Myocyte (in vitro differentiated cells): ENCODE results near the gene CIITA. TPM values are rescaled to one million over a fixed set of nuclear protein-coding genes. Genes with fewer than 3 reads are reported as not detected.

Source experiments
- DNase-seq: peaks from one replicate; pipeline ENCODE4 v3.0.0-alpha.2; 2012; ENCODE audit warnings: low read depth
- total RNA-seq: library from RNA; depleted of rRNA; stranded (reverse); fragments of >200 nt; gene quantifications from 2 replicates; pipeline ENCODE4 v1.2.3, GENCODE V29; 2014

Gene CIITA
- total RNA-seq, 1 donor from 2014 or later = 0.03 TPM

DNA sequence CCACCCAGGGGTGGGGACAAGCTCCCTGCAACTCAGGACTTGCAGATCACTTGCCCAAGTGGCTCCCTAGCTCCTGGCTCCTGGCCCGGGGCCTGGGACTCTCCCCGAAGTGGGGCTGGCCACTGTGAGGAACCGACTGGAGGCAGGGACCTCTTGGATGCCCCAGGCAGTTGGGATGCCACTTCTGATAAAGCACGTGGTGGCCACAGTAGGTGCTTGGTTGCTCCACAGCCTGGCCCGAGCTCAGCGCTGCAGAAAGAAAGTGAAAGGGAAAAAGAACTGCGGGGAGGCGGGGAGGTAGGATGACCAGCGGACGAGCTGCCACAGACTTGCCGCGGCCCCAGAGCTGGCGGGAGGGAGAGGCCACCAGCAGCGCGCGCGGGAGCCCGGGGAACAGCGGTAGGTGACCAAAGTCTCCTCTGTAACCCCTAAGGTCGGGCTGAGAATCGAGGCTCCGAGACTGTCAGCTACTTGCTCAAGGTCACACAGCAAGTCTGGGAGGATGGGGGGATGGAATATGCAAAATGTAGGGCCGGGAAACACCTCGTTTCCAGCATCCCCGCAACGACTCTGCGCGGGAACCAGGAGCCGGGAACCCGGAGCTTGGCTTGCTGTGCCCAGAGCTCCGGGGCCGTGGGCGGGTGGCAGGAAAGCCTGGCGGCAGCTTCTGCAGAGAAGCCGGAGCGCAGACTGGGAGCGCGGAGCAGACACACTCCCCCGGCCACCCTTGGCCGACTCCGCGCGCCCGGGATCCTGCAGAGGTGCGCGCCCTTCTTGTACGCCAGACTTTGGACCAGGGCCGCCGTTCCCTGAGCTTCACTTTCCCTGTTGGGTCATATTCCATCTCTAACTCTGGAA is 1.9 kb downstream of the CIITA start:
- no peak for DNase-seq

DNA sequence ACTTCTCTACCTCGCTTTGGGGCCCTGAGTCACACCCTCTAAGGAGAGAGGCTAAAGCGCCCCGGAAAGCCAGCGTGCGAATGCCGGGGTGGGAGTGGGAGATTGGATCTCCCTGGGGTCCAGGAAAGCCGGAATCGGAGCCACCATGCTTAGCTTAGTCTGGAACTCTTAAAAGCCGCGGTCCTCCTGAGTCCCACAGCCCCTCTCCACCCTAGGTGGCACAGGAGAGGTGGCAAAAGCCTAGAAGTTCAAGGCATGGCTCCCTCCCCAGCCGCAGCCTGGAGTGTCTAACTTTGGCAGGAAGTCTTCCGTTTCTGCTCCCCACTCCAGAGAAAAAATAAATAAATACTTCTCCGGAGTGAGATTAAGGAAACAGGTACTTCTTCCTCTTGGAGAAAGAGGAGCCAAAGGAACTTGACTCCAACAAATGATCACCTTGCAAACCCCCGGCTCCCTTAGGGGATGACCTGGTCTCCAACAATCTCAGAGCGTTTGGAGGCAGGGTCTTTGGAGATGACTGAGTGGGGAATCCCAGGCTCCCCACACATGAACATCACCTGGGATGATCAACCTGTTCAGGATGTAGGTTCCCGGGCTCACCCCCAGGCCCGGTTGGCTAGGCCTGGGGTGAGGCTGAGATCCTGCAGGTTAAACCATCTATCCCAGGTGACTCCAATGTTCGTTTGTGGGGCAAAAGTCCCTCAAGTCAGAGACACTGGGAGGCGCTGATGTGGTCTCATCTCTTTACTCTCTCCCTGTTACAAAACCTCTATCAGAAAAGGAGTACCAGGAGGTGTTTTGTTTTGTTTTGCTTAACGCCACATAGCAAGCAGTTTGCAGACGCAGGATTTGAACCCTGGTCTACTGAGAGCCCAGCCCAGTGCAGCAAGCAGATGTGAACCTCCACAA is 2.9 kb downstream of the CIITA start:
- DNase-seq = no peak

DNA sequence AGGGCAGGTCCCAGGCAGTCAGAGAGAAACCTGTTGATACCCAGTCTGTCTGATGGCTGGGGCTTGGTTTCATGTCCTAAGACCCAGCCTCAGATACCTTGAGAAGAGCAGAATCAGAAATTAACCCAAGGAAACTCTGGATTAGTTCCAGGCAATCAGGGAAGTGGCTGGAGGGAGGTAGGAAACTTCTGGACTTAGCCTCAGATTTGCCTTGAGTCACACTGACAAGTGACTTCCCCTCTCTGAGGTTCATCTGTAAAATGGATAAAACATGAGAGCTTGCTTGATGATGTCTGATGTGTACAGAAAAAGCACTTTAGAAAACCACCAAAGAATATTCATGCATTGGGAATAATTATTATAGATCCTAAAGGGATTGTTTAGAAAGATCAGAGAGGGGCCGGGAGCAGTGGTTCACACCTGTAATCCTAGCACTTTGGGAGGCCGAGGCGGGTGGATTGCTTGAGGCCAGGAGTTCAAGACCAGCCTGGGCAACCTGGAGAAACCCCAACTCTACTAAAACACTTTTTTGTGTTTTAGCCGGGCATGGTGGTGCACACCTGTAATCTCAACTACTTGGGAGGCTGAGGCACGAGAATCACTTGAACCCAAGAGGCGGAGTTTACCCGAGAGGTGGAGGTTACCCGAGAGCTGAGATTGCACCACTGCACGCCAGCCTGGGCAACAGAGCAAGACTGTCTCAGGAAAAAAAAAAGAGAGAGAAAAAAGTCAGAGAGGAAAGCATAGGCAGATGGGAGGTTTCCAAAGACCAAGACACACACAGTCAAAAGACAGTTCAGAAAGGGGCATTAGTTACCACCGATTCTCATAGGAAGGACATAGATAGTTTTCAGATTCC is 3.8 kb downstream of the CIITA start:
- no peak for DNase-seq

DNA sequence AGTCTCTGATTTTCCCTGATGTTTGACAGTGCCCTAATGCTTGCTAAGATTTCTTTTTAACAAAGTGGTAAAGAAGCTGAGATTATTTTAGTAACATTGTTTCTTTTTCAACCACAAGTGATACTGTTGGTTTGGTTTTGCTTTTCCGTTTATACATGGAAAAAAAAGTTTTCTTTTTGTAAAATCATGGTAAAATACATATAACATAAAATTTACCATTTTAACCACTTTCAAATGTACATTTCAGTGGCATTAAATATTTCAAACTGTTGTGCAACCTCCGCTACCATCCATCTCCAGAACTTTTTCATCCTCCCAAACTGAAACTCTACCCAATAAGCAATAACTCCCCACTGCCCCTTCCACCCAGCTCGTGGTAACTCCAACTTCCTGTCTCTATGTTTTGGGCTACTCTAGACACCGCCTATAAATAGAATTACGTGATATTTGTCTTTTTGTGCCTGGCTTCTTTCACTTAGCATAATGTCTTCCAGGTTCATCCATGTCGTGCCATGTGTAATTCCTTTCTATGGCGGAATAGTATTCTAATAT is 4.6 kb downstream of the CIITA start:
- no peak for DNase-seq

DNA sequence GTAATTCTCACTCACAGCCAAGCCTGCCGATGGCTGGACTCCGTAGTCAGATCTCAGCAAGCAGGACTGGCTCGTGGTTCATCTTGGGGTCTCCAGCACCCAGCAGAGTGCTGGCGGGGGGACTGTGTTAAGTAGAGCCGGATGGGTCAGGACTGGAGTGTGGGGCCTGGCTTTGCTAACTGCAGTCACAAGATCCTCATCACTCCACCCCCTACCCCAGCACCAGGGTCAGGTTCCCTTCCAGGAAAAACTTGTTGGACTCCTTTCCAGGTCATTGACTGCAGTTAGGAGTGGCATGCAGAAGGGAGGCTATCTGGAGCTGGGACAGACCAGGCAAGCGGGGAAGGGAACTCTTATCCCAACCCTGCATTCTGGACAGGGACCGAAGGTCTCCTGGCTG is 6.0 kb downstream of the CIITA start:
- DNase-seq = no peak

DNA sequence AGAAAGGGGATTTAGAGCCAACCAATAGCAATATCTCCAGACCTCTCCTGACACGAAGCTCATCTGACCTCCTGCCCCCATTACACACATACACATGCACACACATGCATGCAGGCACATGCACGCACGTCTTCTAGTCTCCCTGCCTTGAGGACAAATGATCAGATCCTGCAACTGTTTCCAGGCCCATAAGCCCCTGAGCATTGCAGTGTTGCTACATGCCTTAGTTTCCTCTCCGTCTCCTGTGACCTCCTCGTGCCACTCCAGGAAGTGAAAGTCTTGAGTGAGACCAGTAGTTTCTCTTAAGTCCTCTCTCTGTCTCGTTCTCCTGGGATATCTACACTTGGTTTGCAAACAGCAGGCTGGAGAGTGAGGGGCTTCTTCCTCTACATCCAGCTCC is 8.2 kb downstream of the CIITA start:
- no peak for DNase-seq

DNA sequence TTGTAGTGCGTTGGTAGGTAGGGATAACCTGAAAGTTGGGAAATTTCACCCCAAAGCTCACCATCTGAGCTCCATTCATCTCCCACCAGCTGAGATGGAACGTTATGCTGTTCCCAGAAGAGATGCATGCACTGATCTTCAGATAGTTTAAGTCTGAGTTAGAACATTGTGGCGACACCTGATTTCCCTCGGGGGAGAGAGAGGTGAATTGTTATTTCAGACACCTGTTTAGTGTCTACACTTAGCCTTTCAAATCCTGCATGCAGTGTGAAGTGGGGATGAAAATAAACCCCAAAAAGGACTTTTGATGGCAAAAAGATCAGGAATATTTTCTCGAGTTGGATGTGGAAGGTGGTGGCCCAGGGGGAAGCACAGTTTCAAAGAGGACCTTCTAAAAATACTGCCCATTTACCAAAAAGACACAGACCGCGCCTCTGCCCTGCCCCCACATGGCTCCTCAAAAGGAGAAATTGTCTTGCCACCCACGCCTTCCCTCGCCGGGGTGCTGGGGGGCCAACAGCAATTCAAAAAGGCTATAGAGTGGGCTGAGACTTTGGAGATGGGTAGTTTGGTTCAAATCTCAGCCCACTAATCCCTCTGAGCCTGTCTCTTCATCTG is 11.4 kb downstream of the CIITA start:
- no peak for DNase-seq

DNA sequence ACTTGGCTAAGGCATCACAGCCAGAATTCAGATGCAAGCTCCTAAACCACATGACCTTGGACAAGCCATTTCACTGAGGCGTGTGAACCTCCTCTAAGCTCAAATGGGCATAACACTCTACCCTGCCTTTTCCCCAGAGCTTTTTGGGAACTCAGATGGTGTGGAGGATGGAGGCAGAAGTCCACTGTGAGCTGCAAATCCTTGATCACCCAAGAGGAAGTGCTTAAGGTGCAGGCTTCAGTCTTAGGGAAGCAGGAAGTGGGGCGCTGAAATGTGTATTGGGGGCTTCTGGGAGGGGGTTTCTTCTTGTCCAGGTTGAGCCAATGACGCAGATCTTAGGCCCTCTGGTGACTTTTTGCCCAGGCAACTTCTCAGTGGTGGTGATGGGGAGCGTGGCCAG is 12.9 kb downstream of the CIITA start:
- no peak for DNase-seq

DNA sequence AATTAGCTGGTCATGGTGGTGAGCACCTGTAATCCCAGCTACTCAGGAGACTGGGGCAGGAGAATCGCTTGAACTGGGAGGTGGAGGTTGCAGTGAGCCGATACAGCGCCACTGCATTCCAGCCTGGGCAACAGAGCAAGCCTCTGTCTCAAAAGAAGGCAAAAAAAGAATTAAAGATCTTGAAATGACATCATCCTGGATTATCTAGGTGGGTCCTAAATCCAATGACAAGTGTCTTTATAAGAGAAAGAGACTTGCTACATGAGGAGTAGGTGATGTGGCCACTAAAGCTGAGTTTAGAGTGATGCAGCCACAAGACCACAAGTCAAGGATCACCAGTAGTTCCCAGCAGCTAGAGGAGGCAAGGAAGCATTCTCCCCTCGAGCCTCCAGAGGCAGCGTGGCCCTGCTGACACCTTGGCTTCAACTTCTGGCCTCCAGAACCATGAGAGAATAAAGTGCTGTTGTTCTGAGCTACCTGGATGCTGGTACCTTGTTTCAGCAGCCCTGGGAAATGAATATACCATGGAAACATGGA is 15.8 kb downstream of the CIITA start:
- DNase-seq = no peak

DNA sequence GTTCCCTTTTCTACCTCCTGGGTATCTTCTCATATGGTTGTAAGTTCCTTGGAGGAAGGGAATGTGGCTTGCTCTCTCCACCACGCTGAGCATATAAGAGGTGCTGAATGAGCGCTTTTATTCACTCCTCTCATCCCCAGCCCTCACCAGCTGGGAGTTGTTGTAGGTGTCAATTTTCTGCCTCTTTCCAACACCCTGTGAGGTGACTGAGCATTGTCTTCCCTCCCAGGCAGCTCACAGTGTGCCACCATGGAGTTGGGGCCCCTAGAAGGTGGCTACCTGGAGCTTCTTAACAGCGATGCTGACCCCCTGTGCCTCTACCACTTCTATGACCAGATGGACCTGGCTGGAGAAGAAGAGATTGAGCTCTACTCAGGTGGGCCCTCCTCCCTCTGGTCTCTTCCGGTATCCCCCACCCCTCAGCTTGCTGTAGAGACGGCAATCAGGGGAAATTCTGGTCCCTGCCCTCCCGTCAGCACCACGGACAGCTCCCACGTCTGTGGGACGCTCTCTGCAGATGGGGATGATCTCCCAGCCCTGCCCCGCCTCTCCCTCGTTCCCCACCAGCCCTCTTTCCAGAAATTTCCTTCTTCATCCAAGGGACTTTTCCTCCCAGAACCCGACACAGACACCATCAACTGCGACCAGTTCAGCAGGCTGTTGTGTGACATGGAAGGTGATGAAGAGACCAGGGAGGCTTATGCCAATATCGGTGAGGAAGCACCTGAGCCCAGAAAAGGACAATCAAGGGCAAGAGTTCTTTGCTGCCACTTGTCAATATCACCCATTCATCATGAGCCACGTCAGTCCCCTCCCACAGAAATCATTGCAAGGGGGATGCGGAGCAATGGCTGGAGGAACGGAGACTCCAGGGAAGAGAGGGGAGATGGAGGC is 18.3 kb downstream of the CIITA start:
- DNase-seq = peak; percentile 70

DNA sequence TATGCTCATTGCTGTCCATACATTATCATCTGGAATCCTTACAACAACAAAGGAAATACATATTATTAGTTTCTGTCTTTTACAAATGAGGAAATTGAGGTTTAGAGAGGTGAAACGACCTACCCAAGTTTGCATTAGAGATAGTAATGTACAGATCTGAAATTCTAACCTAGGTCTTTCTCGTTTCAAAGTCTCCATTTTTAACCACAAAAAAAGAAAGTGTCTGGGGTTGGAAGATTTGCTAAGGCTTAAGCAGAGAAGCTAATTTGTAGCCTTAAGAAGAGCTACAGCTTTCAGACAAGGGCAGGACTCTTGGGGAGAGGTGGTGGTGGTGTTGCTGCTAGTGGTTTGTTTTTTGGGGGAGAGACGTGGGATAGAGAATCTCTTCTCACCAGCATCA is 19.2 kb downstream of the CIITA start:
- no peak for DNase-seq

DNA sequence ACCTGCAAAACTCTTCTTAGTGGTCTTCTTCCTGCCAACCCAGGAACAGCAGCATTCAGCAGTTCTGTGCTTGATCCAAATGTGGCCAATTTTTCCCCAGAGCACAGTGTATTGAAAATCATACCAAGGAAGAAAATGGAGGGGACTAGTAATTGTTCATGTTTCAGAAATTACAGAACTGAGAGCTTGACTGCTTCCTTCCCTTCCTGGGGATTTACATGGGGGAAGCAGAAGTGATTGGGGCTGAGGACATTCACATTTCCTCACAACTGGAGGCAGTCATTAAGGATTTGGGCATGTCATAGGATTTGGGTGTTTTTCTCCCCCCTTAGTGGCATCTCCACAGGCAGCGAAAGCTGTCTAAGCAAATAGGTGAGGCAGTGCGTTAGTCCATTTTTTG is 19.7 kb downstream of the CIITA start:
- no peak for DNase-seq

DNA sequence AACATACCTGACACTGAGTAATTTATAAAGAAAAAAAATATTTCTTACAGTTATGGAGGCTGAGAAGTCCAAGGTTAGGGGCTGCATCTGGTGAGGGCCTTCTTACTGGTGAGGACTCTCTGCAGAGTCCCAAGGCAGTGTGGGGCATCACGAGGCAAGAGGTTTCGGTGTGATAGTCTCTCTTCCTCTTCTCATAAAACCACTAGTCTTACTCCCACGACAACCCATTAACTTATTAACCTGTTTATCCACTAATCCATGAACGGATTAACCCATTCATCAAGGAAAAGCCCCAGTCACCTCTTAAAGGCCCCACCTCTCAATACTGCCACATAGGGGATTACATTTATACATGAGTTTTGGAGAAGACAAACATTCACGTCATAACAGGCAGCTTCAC is 20.1 kb downstream of the CIITA start:
- DNase-seq = no peak

DNA sequence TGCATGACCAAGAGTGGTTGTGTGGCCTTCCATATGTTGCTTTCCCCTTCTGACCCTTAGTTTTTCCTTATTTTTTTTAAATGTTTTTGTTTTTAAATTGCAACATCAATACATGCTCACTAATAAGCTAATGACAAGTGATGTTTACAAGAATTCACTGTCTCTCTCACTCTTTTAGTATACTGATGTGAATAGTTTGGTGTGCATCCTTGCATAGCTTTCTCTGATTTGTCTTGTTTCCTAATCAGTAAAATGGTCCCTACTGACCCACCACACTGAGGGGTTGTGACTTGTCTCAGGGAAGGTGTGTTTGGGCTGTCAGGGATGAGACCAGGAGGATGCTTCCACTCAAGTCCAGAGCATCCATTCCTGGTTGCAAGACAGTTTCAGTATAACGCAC is 26.0 kb downstream of the CIITA start:
- DNase-seq = no peak

DNA sequence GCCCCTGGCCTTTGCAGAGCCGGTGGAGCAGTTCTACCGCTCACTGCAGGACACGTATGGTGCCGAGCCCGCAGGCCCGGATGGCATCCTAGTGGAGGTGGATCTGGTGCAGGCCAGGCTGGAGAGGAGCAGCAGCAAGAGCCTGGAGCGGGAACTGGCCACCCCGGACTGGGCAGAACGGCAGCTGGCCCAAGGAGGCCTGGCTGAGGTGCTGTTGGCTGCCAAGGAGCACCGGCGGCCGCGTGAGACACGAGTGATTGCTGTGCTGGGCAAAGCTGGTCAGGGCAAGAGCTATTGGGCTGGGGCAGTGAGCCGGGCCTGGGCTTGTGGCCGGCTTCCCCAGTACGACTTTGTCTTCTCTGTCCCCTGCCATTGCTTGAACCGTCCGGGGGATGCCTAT is 29.5 kb downstream of the CIITA start:
- no peak for DNase-seq

DNA sequence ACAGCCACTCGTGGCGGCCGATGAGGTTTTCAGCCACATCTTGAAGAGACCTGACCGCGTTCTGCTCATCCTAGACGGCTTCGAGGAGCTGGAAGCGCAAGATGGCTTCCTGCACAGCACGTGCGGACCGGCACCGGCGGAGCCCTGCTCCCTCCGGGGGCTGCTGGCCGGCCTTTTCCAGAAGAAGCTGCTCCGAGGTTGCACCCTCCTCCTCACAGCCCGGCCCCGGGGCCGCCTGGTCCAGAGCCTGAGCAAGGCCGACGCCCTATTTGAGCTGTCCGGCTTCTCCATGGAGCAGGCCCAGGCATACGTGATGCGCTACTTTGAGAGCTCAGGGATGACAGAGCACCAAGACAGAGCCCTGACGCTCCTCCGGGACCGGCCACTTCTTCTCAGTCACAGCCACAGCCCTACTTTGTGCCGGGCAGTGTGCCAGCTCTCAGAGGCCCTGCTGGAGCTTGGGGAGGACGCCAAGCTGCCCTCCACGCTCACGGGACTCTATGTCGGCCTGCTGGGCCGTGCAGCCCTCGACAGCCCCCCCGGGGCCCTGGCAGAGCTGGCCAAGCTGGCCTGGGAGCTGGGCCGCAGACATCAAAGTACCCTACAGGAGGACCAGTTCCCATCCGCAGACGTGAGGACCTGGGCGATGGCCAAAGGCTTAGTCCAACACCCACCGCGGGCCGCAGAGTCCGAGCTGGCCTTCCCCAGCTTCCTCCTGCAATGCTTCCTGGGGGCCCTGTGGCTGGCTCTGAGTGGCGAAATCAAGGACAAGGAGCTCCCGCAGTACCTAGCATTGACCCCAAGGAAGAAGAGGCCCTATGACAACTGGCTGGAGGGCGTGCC is 30.1 kb downstream of the CIITA start:
- DNase-seq = no peak

DNA sequence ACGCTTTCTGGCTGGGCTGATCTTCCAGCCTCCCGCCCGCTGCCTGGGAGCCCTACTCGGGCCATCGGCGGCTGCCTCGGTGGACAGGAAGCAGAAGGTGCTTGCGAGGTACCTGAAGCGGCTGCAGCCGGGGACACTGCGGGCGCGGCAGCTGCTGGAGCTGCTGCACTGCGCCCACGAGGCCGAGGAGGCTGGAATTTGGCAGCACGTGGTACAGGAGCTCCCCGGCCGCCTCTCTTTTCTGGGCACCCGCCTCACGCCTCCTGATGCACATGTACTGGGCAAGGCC is 30.7 kb downstream of the CIITA start:
- no peak for DNase-seq

DNA sequence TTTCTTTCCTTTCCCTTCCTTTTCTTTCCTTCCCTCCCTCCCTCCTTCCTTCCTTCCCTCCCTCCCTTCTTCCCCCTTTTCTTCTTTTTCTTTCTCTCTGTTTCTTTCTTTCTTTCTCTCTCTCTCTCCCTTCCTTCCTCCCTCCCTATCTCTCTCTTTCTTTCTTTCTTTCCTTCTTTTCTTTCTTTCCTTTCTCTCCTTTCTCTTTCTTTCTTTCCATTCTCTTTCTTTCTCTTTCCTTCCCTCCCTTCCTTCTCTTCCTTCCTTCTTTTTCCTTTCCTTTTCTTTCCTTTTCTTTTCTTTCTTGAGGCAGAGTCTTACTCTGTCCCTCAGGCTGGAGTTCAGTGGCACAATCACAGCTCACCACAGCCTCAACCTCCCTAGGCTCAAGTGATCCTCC is 34.3 kb downstream of the CIITA start:
- no peak for DNase-seq

DNA sequence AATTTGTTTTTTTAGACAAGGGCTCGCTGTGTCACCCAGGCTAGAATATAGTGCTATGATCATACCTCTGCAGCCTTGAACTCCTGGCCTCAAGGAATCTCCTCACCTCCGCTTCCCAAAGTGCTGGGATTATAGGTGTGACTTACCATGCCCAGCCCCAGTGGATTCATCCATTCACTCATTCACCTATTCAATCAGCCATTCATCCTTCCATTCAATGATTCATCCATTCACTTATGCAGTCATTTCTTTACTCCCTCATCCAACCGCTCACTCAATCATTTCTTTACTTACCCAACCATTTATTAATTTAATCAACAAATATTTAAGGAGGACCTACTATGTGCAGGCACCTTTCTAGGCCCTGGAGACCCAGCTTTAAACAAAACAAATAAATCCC is 39.5 kb downstream of the CIITA start:
- no peak for DNase-seq
